A673 (cell line): ENCODE results near the gene RSF1. TPM values are rescaled to one million over a fixed set of nuclear protein-coding genes. Genes with fewer than 3 reads are reported as not detected.
A peak's percentile ranks its signal among the peaks of the same experiment; 100 is the strongest.
"Not testable (repeated sequence)": the region's sequence is repeated elsewhere in the genome, so short reads cannot be mapped to it uniquely, and the experiment has no call there.

Source experiments
- BruUV-seq: library from RNA; stranded (reverse); fragments of 400-500 nt; replicated peaks from 2 replicates; lab custom pipeline; 2021; lab: Mats Ljungman, UMichigan
- CTCF ChIA-PET: fragments of 300-600 bp; sonication (Branson Sonifier 250); formaldehyde crosslinking; loops from one replicate; lab custom pipeline; 2022; ENCODE audit warnings: antibody characterized with exemption; lab: Charles Lee
- POLR2A ChIA-PET: fragments of 300-600 bp; sonication (Branson Sonifier 250); formaldehyde crosslinking; loops from one replicate; lab custom pipeline; 2022; ENCODE audit warnings: antibody characterized with exemption; ENCODE audit not compliant: low non-redundant PET; lab: Charles Lee
- DNase-seq: peaks from one replicate; pipeline ENCODE4 v3.0.0-alpha.2; 2015; ENCODE audit warnings: low spot score
- H3K27ac ChIP-seq: fragments of 200-600 bp; sonication (generic); 2 replicates; pipeline ENCODE4 v1.5.1; 2016; ENCODE audit warnings: mixed run types, low read depth, mild to moderate bottlenecking, mixed read lengths, antibody characterized with exemption, low read length; ENCODE audit not compliant: poor library complexity, severe bottlenecking
- H3K27me3 ChIP-seq: fragments of 200-600 bp; sonication (generic); replicated peaks from 2 replicates; pipeline ENCODE4 v1.6.1; 2017; ENCODE audit warnings: mixed run types, low read depth, mild to moderate bottlenecking, mixed read lengths, antibody characterized with exemption, low read length; ENCODE audit not compliant: insufficient read depth, poor library complexity
- H3K36me3 ChIP-seq: fragments of 200-600 bp; sonication (generic); 2 replicates; pipeline ENCODE4 v1.6.1; 2016; ENCODE audit warnings: mixed run types, mild to moderate bottlenecking, mixed read lengths, antibody characterized with exemption, low read length; ENCODE audit not compliant: insufficient read depth, poor library complexity, severe bottlenecking
- H3K4me1 ChIP-seq: fragments of 200-600 bp; sonication (generic); 2 replicates; pipeline ENCODE4 v1.6.1; 2017; ENCODE audit warnings: mixed run types, mild to moderate bottlenecking, mixed read lengths, antibody characterized with exemption, low read length; ENCODE audit not compliant: insufficient read depth, poor library complexity, severe bottlenecking
- H3K4me3 ChIP-seq: fragments of 200-600 bp; sonication (generic); 2 replicates; pipeline ENCODE4 v1.5.1; 2016; ENCODE audit warnings: low read depth, mixed run types, mild to moderate bottlenecking, mixed read lengths, low read length; ENCODE audit not compliant: poor library complexity, severe bottlenecking
- H3K9me3 ChIP-seq: fragments of 200-600 bp; sonication (generic); 2 replicates; pipeline ENCODE4 v1.6.1; 2016; ENCODE audit warnings: mixed run types, low read depth, mild to moderate bottlenecking, mixed read lengths, antibody characterized with exemption, low read length; ENCODE audit not compliant: poor library complexity, severe bottlenecking
- CTCF ChIP-seq: fragments of 300-800, 200-600 bp; sonication (generic); conservative IDR thresholded peaks from 2 replicates; pipeline ENCODE4 v1.5.1; 2017; ENCODE audit warnings: low read depth, mild to moderate bottlenecking, antibody characterized with exemption, low read length, moderate library complexity, mixed read lengths
- EZH2 ChIP-seq: fragments of 200-600 bp; sonication (generic); IDR thresholded peaks from 2 replicates; pipeline ENCODE4 v1.6.1; 2017; ENCODE audit warnings: borderline replicate concordance, low read depth, mild to moderate bottlenecking, mixed read lengths, antibody characterized with exemption, low read length; ENCODE audit not compliant: poor library complexity, severe bottlenecking
- intact Hi-C: fragments of 100-400 bp; cut with micrococcal nuclease; formaldehyde crosslinking; loops from one replicate; pipeline ENCODE4 v1.10.0; 2022; ENCODE audit not compliant: unreplicated experiment
- total RNA-seq: library from RNA; stranded (reverse); gene quantifications from 2 replicates; pipeline ENCODE4 v1.2.3, GENCODE V29; 2021

The RSF1 gene
- total RNA-seq, 1 experiment from 2014 or later, result 94.1 TPM

- Histone ChIP-seq H3K4me3 (no peak overlapping the region), H3K36me3 (no peaks in the 10 kb centered on the region), H3K27ac (no peak overlapping the region), H3K27me3 (no peaks in the 10 kb centered on the region), H3K9me3 (no peaks in the 10 kb centered on the region), H3K4me1 (no peaks in the 10 kb centered on the region)
- CTCF ChIA-PET, result no interaction called here
- TF ChIP-seq EZH2 (no peak), CTCF (no peak)
- BruUV-seq, result no TSS peak
- peak; percentile 21 for DNase-seq
- POLR2A ChIA-PET, result no interaction called here
- intact Hi-C loops, result no loop called here
Observed at GRCh38 chr11:77865805-77866204, 45.3 kb upstream of the RSF1 start.

GRCh38 chr11:77861444-77861843 lies 40.9 kb upstream of the RSF1 start:
- BruUV-seq, H3K27ac ChIP-seq, DNase-seq, H3K9me3 ChIP-seq, intact Hi-C loops, H3K4me1 ChIP-seq, POLR2A ChIA-PET, H3K27me3 ChIP-seq, H3K36me3 ChIP-seq, H3K4me3 ChIP-seq, CTCF ChIA-PET: not testable (repeated sequence)

GRCh38 chr11:77857906-77858457 lies 37.5 kb upstream of the RSF1 start:
- DNase-seq, H3K4me1 ChIP-seq, H3K27me3 ChIP-seq, H3K4me3 ChIP-seq, BruUV-seq, H3K27ac ChIP-seq, CTCF ChIA-PET, intact Hi-C loops, H3K36me3 ChIP-seq: not testable (repeated sequence)
- POLR2A ChIA-PET, result interaction anchor here (0.7 kb wide), 1 partner anchor 1706 kb away, joined by 11 read pairs; no protein-coding TSS in a partner anchor
- H3K9me3 ChIP-seq, result peaks cover 17% of the 10 kb centered on the region

GRCh38 chr11:77854838-77855237 lies 34.3 kb upstream of the RSF1 start:
- TF ChIP-seq CTCF (no peak), EZH2 (no peak)
- ChIA-PET CTCF (no interaction called here), POLR2A (no interaction called here)
- peaks cover 17% of the 10 kb centered on the region for H3K9me3 ChIP-seq
- intact Hi-C loops, result no loop called here
- no peak overlapping the region for H3K27ac ChIP-seq
- DNase-seq, result no peak
- H3K4me3 ChIP-seq, result no peak overlapping the region
- H3K27me3 ChIP-seq, result no peaks in the 10 kb centered on the region
- no peaks in the 10 kb centered on the region for H3K4me1 ChIP-seq
- no TSS peak for BruUV-seq
- H3K36me3 ChIP-seq, result no peaks in the 10 kb centered on the region
